ELR (cell line): Measurements from ENCODE around the gene MIAT.
"Not testable (repeated sequence)": the region's sequence is repeated elsewhere in the genome, so short reads cannot be mapped to it uniquely, and the experiment has no call there.

Experiments used
- DNase-seq: peaks from one replicate; pipeline ENCODE4 v3.0.0-alpha.2; 2015; ENCODE audit warnings: low read depth

MIAT gene

DNA sequence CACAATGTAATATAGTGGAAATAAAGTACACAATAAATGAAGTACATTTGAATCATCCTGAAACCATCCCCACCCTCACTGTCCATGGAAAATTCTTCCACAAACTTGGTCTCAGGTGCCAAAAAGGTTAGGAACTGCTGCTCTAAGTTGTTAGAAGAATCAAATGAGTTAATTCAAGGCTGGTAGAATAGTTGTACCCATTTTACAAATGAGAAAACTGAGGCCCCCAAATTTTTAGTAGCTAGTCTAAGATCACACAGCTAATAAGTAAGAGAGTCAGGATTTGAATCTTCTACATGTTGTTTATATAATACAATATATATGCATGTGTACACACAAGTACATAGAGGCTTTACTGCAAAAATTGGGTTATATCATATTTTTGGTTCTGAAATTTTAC is 43.1 kb downstream of the MIAT start:
- no peak for DNase-seq

DNA sequence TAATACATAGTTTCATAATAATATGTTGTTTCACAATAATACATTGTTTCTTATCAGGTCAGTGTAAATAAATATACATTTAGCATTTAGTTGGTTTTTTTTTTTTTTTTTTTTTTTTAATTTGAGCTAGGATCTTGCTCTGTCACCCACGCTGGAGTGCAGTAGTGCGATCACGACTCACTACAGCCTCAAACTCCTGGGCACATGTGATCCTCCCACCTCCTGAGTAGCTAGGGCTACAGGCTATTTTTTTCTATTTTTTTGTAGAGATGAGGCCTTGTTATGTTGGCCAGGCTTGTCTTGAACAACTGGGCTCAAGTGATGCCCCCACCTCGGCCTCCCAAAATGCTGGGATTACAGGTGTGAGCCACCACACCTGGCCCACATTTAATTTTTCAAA is 43.5 kb downstream of the MIAT start:
- peak; percentile 23 for DNase-seq

DNA sequence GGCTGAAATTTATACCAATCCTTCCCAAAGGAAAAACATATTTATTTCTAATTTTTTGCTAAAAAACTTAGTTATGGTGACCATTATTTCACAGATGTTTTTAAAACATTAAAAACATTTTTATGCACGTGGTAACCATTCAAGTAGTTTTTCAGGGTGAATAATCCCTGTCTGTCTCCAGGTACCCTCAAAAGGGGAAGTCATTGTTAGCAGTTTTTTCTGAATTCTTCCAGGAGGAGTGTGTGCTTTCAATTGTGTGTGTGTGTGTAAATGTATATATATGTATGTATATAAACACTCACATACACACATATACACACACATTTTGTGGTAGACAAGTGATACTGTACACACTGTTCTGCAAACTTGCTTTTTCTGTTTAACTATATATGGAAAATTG is 43.9 kb downstream of the MIAT start:
- no peak for DNase-seq

DNA sequence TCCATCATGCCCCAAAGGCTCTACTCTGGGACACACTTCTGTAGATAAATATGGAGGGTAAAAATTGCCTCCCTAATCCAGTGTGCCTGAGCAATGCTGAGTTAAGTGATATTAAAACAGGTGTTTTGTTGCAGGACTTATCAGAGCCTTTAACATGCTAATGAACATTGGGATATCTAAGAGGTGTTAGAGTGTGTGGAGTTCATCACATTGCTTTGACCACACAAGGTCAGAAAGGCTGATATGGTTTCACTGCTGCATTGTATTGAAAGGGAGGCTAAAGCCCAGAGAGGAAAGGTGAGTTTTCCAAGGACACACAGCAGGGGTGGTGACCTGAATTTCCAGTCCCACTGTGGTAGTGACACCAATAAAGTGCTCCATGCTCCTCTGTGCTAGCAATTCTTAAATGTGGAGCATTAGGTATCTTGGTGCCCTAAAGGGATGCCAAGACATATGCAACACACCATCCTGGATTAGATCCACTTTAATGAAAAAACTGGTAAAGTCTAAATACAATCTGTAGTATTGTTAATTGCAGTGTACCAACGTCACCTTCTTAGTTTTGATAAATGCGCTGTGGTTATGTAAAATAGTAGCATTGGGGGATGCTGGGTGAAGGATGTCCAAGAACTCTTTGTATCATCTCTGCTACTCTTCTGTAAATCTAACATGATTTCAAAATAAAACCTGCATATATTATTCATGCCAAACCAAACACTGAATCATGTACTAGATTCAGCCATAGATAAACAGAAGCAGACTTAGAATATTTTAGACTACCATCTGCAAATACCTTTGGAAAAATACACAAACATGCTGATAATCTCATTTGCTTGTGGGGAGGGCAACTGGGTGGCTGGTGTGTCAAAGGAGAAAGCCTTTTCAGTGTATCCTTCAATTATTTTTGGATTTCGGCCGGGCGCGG is 45.8 kb downstream of the MIAT start:
- peak; percentile 32 for DNase-seq

DNA sequence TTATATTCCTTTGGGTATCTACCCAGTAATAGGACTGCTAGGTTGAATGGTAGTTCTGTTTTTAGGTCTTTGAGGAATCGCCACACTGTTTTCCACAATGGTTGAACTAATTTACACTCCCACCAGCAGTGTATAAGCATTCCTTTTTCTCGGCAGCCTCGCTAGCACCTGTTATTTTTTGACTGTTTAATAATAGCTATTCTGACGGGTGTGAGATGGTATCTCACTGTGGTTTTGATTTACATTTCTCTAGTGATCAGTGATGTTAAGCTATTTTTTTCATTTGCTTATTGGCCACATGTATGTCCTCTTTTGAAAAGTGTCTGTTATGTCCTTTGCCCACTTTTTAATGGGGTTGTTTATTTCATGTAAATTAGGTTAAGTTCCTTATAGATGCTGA is 48.0 kb downstream of the MIAT start:
- not testable (repeated sequence) for DNase-seq

DNA sequence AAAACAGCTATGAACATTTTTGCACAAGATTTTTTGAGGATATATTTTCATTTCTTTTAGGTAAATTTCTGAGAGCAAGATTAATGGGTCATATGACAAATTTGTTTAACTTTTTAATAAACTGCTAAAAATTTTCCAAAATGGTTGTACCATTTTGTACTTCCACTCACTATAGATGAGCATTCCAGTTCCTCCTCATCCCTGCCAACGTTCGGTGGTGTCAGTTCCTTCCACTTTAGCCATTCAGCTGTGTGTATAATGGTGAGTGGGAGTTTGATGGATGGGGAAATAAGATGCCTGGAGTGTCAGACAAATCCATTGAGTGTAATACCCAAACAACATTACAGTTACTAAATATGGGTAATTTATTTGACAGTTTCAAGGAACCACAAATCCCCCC is 49.7 kb downstream of the MIAT start:
- DNase-seq, result no peak

DNA sequence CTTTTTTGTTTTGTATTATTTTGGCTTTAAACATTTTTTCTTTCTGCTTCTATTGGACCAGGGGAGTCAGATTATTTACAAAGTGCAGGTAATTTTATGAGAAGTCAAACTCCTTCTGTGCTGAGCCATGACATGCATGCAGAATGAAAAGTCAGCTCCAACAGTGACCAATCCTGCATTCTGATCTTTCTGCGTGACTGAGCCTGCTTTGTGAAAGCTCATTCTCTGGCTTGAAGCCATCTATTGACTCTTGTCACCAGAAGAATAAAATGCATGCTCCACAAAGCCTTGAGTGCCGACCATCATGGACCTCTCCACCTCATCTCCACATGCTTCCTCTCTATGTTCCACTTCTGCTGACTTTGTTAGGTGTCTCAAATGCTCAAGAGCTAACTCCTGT is 50.2 kb downstream of the MIAT start:
- no peak for DNase-seq

DNA sequence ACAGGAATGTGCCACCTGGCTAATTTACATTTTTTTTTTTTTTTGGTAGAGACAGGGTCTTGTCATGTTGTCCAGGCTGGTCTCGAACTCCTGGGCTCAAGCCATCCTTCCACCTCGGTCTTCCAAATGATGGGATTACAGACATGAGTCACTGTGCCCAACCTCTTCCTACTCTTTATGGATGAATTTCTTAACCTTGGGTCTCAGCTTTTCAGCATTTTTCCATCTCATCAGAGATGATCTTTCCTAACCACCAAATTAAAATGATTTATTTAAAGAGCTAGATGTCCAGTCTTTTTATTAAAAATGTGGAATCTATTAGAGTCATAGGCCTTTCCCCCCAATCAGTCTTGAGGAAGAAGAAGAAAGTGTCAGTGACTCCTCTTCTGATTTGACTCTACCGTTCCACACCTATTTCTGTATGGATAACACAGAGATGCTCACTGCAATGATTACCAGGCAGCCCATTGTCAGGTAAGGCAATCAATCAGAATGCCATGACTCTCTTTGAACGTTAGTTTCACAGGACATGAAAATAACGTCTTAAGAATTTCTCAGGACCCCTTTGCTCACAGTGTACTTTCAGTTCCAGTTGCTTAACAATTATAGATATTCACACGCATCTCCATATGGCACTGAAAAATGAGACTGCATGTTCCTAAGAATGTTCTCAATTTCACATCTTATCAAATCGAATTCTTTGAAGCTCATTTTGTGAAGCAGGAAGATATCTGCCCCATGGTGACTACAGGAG is 51.0 kb downstream of the MIAT start:
- no peak for DNase-seq

DNA sequence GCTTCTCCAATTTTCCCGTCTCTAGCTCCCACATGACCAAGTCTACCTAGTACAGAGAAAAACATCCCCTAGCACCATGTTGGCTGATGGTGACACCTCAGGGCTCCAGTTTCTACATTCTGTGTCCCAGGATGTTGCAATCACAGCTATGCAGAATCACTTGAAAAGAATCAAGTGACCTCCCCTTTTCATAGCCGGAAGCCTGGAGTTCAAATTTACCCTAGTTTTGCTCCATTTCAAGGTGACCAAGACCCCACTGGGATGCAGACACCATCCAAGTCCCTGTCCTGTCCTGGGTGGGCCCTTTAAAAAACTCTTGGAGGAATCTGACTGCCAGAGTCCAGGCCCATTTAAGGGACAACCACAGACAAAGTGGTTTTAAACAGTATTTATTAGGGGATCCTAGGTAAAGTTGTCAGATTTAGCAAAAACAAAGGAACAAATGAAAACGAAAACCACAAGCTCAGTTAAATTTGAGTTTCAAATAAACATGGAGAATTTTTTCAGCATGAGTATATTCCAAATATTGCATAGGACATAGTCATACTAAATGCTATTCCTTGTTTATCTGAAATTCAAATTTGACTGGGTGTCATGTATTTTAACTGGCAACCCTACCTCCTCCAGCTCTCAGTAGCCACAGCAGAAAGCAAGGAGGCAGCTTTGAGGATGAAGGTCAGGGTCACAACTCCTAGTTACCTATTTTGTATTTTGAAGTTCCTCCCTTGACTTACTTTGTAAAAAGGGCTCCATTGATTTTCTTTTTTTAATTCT is 52.4 kb downstream of the MIAT start:
- peak; percentile 82 for DNase-seq

DNA sequence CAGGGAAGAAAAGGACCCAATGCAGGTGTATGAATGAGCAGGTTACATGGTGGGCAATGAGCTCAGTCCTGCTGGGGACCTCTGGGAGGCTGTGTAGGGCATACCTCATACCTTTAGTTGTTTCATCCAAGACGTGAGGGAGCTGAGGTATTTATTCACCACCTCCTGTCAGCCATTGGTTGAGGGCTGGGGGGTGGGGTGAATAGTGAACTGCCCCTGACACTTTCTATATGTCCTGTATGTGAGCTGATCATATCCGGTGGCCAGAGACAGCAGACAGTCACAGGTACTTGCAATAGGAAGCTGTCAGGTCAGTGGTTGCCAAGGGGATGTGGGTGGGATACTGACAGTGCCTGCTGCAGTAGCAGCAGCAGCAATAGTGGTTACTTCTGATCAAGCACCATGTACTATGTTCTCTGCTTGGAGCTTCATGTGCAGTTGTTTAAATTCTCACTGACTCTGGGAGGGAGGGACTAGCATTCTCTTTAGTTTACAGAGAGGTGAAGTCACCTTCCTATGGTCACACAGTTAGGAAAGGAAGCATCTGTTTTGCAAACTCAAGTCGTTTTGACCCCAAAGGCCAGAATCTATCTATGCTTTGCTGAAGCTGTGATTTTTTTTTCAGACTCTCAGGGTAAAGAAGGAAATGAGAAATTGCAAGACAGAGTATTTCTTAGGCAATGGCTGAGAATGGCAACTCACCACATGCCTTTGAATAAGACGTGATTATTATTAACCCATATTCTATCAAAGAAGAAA is 54.0 kb downstream of the MIAT start:
- DNase-seq, result peak; percentile 41

DNA sequence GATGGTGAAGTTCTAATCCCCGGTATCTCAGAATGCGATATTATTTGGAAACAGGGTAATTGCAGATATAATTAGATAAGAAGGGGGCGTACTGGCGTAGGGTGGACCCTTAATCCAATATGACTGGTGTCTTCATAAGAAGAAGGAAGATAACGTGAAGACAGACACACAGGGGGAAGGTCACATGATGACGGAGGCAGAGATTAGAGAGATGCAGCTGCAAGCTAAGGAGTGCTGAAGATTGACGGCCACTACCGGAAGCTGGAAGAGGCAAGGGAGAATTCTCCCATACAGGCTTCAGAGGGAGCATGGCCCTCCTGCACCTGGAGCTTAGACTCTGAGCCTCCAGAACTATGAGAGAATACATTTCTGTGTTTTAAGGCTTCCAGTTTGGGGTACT is 54.8 kb downstream of the MIAT start:
- DNase-seq, result no peak

DNA sequence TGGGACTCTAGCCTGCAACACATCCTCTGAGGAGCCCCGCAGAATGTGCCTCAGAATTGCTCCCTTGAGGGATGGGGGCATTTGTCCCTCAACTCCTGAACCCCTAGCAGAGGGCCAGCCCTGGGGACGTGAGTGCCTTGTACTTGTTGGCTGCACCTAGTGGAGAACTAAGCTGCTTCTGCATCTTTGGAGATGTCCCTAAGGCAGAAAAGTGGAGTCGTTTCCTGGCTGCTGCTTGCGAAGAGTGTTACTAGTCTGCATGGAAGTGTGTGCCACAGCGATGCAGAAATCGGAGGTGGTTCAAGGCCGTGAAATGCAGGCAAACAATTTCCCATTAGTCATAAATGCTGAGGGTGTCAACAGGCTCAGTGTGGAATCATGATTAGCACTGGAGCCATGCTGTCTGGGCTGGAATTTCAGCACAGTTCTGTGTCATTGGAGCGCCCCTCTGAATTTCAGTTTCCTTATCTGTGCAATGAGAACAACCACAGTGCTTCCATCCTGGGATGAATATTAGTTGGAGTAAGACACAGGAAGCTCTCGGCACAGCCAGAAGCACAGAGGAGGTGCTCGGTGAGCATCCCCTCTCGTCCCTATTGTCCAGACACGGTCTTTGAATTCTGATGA is 56.5 kb downstream of the MIAT start:
- DNase-seq, result peak; percentile 89

DNA sequence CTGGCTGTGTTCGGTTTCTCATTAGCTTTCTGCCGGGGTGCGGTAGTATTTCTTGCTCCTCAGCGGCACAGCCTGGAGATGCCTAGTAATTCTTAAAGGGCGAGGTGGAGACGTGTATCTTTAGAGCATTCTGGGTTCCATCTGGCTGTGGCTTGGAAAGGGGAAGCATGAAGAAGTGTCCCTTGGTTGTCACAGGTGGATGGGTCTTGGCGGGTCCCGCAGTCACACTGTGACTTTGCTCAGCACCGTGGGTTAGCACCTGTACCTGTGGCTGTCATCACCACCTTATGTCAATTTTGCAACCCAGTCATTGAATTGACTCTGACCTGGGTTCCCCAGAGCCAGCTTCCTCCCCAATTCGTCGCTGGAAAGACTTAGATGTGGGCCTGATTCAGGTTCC is 57.6 kb downstream of the MIAT start:
- no peak for DNase-seq

DNA sequence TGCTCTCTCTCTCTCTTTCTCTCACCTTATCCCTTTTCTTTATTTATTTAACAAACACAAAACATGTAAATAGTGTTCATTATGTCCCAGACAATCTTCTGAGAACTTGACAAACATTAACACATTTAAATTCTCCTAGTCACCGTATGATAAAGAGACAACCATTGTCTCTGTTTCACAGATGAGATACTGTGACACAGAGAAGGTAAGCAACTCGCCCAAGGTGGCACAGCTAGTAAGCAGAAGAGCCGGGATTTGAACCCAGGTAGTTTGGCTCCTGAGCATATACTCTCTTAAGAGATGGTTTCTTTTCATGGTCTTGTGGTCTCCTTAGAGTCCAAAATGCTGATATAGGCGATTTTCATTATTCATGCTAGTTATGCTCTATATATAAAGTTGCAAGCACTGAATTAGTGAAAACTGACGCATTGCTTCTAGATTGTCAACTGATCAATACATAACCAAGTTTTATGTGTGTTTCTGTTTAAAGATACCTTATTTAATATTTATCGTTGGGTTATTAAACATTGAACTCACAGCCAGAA is 58.1 kb downstream of the MIAT start:
- no peak for DNase-seq

DNA sequence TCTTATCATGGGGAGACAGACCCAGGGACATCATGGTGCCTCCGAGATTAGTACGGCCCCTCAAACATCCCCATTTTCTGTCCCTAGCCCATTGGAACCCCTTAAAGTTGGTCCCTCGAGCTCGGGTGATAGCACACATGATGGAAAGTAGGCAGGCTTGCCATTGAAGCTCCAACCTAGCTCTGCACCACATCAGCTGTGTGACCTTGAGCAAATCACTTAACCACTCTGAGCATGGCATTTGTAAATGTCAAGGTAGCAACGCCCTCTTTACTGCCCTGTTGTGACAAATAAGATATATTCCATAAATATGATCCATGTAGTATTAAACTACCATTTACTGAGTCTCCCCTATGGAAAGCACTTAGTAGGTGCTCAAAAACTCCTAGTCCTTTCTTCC is 61.1 kb downstream of the MIAT start:
- DNase-seq, result no peak

DNA sequence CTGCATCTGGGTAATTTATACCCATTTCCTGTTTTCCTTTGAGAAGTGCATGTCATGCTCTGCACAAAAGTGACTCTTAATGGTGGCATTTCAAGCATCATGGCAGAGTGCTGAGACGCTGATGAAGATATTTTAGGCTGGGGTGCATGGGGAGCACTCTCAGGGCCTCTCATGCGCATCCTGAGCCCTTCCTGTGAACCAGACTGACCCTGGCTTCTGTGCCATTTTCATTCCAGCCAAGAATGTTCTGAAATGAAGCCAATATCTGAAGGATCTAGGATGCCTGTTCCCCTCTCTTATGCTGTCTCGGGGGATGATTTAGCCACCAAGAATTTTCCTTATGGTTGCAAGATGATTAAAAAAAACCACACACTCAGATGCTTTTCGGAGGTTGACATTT is 61.5 kb downstream of the MIAT start:
- peak; percentile 93 for DNase-seq

DNA sequence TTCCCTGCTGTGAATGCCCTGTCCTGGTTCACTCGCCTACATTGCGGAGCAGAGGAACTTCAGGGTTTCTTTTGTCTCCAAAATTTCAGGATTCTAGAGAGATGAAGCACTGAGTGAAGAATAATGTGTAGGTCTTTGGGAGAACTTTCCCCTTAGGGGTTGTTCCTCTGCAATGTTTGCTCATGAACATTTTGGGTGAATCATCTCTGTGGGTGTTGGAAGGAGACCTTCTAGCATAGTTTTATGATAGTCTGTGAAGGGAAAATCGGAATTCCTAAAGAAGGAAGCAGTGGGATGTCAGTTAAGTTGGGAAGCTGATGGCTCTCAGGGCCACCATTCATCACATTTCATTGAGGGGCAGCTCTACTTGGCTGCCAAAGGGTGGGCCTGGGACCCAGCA is 64.8 kb downstream of the MIAT start:
- peak; percentile 78 for DNase-seq

DNA sequence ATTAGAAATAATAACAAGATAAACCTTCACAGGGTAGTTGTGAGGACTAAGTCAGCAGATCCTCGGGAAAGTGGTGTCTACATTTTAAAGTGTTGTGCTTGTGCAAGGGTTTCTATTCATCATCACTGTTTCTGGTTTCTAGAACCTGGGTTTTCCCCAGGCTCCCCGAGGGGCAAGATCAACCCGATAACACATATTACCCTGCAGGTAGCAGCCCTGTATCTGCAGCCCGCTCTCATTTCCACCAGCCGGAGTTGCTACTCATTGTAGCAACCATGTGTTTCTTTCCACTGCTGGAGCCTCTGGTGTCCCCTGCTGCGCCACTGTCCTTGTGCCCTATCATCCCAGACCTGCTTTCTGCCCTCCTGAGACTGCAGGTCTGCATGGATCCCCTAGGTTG is 67.0 kb downstream of the MIAT start:
- DNase-seq, result no peak

DNA sequence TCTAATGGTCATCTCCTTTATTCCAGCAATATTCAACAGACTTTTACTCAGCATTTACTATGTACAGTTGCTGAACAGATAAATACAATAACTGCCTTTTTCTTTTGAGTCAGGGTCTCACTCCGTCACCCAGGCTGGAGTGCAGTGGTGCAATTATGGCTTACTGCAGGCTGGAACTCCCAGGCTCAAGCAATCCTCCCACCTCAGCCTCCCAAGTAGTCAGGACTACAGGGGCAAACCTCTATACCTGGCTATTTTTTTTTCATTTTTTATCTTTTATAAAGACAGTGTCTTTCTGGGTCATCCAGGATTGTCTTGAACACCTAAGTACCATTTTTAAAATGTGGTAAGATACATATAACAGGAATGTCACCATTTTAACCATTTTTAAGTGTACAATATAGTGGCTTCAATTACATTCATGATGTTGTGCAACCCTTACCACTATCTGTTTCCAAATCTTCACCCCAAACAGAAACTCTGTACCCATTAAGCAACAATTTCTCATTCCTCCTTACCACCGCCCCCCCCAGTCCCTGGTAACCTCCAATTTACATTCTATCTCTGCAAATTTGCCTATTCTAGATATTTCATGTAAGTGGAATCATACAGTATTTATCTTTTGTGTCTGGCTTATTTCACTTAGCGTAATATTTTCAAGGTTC is 67.8 kb downstream of the MIAT start:
- no peak for DNase-seq
